ENCODE results near the gene DAPK2.

DNA sequence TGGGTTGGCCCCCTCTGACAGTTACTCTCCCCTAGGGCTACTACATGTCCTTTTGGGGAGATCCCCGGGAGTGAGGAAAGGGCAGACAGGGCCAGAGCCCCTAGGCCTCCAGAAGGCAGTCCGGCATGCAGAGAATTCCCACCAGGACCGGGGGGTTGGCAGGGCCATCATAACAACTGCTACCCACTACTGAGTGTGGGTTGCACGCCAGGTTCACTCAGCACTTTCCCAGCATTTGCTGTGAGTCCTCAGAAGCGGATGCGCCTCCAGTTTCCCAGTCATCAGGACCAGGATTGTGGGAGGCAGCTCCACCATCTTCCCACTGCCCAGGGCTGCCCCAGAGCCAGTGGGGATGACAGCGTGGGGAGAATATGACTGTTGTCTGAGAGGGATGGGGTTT is 161.3 kb downstream of the DAPK2 start:
- TF ChIP-seq, protein P1, sequence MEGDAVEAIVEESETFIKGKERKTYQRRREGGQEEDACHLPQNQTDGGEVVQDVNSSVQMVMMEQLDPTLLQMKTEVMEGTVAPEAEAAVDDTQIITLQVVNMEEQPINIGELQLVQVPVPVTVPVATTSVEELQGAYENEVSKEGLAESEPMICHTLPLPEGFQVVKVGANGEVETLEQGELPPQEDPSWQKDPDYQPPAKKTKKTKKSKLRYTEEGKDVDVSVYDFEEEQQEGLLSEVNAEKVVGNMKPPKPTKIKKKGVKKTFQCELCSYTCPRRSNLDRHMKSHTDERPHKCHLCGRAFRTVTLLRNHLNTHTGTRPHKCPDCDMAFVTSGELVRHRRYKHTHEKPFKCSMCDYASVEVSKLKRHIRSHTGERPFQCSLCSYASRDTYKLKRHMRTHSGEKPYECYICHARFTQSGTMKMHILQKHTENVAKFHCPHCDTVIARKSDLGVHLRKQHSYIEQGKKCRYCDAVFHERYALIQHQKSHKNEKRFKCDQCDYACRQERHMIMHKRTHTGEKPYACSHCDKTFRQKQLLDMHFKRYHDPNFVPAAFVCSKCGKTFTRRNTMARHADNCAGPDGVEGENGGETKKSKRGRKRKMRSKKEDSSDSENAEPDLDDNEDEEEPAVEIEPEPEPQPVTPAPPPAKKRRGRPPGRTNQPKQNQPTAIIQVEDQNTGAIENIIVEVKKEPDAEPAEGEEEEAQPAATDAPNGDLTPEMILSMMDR (IDR thresholded peaks at IDR 0.05) = no peak
- TF ChIP-seq POLR2A (IDR thresholded peaks at IDR 0.05) = no peak
